ENCODE data around the gene MAP2K5.
"Not testable (repeated sequence)": the region's sequence is repeated elsewhere in the genome, so short reads cannot be mapped to it uniquely, and the experiment has no call there.

The MAP2K5 gene

GRCh38 chr15:67605871-67606270 lies 63.4 kb downstream of the MAP2K5 start:
- DNase-seq: no peak

GRCh38 chr15:67606742-67607141 lies 64.2 kb downstream of the MAP2K5 start:
- no peak for DNase-seq

GRCh38 chr15:67607329-67607728 lies 64.8 kb downstream of the MAP2K5 start:
- DNase-seq: no peak

GRCh38 chr15:67607959-67608637 lies 65.6 kb downstream of the MAP2K5 start:
- DNase-seq: no peak

- no peak for DNase-seq
These were observed 66.1 kb downstream of the MAP2K5 start for GRCh38 chr15:67608638-67608959.

- DNase-seq: no peak
These were observed 69.2 kb downstream of the MAP2K5 start for GRCh38 chr15:67611370-67612369.

- DNase-seq: no peak
These were observed 70.7 kb downstream of the MAP2K5 start for GRCh38 chr15:67613211-67613610.

- no peak for DNase-seq
These were observed 71.2 kb downstream of the MAP2K5 start for GRCh38 chr15:67613708-67614107.

- not testable (repeated sequence) for DNase-seq
These were observed 72.6 kb downstream of the MAP2K5 start for GRCh38 chr15:67615131-67615534.

- no peak for DNase-seq
These were observed 75.8 kb downstream of the MAP2K5 start for GRCh38 chr15:67618297-67618696.

GRCh38 chr15:67622110-67622509 lies 79.6 kb downstream of the MAP2K5 start:
- DNase-seq: no peak

- DNase-seq: no peak
These were observed 89.8 kb downstream of the MAP2K5 start for GRCh38 chr15:67632261-67632660.

- DNase-seq: not testable (repeated sequence)
These were observed 93.4 kb downstream of the MAP2K5 start for GRCh38 chr15:67635950-67636349.

GRCh38 chr15:67639591-67639990 lies 97.1 kb downstream of the MAP2K5 start:
- no peak for DNase-seq

GRCh38 chr15:67641453-67641852 lies 99.0 kb downstream of the MAP2K5 start:
- DNase-seq: no peak

GRCh38 chr15:67646847-67647246 lies 104.3 kb downstream of the MAP2K5 start:
- no peak for DNase-seq

- DNase-seq: no peak
These were observed 110.1 kb downstream of the MAP2K5 start for GRCh38 chr15:67652586-67652985.

GRCh38 chr15:67660446-67660845 lies 117.9 kb downstream of the MAP2K5 start:
- no peak for DNase-seq

GRCh38 chr15:67660874-67661606 lies 118.5 kb downstream of the MAP2K5 start:
- DNase-seq: no peak

GRCh38 chr15:67670647-67671305 lies 128.3 kb downstream of the MAP2K5 start:
- DNase-seq: no peak

- DNase-seq: not testable (repeated sequence)
These were observed 130.3 kb downstream of the MAP2K5 start for GRCh38 chr15:67672834-67673233.

- no peak for DNase-seq
These were observed 132.5 kb downstream of the MAP2K5 start for GRCh38 chr15:67674983-67675382.

GRCh38 chr15:67678089-67678488 lies 135.6 kb downstream of the MAP2K5 start:
- DNase-seq: no peak
